IPS DF 19.7 (cell line): ENCODE measurements around the gene ILDR1.
"Not testable (repeated sequence)": the region's sequence is repeated elsewhere in the genome, so short reads cannot be mapped to it uniquely, and the experiment has no call there.

Experiments used
- DNase-seq: peaks from one replicate; pipeline ENCODE4 v3.0.0-alpha.2; 2013; ENCODE audit warnings: low read depth, low spot score

Gene ILDR1

GRCh38 chr3:122021811-122022401 is at the start of gene ILDR1:
Gene ILDR1, minus strand, starts transcription at chr3:122022247. Its CDS starts 170 bp downstream, at chr3:122022077.
- no peak for DNase-seq

DNA sequence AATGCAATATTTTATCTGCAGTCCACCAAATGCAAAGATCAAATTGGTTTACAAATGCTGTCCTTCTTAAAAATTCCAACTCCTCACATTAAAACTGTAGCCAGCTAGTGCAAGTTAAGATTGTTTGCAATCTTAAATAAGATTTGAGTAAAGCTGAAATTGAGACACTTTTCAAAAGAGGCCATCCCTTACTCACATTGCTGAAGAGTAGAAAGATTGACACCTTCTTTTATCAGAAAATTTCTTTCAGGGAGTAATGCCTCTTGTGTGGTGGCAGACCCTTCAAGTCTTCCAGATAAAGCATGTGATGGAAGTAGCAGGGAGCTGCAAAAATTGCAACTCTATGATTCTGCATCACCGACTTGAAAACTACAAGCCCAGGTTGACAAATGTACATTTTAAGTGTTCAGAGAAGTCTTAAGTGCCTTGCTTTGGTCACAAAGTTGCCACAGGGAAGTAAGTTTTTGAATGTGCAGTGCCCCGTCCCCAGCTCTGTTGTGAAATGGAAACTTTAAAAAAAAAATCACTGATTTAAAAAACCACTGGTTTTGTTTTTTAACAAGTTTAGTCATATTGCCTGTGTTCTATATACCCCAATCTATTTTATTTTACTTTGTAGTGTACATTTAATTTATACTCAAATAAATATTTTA is 45.7 kb upstream of the ILDR1 start:
- DNase-seq = no peak

- DNase-seq = no peak
Measured at GRCh38 chr3:122067214-122067550, 45.1 kb upstream of the ILDR1 start.

DNA sequence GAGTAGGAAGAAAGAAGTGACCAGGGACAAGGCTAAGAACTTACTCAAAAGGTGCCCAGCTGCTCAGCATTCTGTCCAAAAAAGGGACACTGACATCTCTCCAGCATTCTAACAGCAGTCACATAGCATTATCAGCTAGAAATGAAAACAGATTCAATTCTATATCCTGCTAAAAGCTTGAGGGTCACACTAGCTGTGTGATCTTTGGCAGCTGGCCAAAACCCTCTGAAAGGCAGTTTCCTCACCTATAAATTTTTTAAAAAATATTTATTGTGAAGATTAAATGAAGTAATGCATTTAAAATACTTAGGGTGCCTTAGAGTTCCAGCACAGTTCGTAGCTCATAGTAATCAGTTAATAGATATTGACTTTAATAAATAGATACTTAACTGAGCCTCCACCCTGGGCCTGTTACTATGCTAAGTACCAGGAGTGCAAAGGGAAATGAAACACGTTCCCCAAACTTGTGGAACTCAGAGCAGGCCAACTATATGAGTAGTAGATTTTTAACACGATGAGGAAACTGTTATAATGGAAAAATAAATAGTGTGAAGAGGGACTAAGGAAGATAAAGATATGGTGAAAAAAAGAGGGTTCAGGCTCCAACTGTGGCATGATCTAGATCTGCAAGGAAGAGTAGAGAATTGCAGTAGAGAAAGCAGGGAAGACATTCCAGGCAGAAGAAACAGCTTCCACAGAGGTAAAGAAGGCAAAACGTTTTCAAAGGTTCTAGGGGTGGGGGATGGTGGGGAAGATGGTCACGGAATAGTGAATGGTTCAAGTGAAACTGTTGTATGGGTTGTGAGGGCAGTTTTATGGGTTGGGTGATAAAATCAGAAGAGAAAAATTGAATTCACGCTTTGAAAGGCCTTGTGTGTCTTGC is 44.5 kb upstream of the ILDR1 start:
- no peak for DNase-seq

GRCh38 chr3:122064326-122064725 is 42.3 kb upstream of the ILDR1 start:
- no peak for DNase-seq

DNA sequence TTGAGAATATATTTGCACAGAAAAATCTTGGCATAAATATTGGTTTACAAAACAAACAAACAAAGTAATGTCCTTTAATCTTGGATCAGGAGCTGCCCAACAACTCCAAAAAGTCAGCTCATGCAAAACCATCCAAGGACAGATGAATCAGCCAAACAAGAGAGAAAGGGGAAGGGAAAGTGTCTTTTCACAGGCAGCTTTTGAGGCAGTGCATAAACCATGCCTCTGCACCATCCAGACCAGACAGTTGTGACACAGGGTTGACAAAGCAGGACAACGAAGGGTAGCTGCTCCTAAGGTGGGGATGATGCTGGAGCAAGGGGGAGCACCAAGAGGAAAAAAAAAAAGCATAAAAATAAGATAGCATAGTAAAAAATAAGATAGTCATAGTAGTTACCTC is 41.9 kb upstream of the ILDR1 start:
- no peak for DNase-seq

DNA sequence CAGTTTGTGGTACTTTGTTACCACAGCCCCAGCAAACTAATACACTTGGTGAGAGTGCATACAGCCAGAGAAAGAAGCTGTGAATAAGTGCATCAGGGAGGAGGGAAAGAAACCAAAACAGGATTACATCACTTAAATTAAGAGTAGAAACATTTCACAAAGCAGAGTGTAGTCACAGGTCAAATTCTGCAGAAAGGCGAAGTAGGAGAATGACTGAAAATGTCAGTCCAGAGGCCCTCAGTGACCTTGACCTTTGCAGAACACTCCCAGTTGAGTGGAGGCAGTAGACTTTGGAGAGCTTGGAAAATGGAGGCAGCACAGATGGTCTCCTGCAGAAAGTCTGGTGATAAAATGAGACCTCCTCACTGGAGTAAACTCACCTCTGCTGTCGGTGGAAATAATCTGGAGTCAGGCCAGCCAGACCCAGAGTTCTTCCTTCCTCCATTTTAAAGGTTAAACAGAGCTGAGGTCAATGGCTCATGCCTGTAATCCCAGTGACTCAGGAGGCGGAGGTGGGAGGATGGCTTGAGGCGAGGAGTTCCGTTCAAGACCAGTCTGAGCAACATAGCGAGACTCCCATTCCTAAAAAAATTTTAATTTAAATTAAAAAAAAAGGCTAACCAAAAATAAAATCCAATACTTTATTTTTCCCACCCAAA is 38.1 kb upstream of the ILDR1 start:
- no peak for DNase-seq

- DNase-seq = no peak
Measured at GRCh38 chr3:122058294-122058693, 36.2 kb upstream of the ILDR1 start.

- DNase-seq = no peak
Measured at GRCh38 chr3:122057671-122058070, 35.6 kb upstream of the ILDR1 start.

DNA sequence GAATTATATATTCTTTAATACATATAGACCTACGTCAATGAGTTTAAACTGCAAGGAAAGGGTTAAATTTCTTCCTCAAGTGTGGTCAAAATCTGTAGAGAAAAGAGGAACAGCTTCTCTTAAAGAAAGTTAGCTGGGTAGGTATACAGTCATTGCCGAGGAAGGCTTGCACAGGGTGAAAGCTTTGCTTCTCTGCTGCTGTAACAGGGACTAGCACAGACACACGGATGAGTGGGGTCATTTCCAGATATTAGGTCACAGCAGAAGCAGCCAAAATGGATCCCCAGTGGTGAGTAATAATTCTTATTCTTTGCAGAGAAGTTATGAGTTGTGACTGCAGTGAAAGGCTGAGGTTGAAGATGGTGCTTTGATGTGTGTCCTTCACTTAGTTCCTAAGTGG is 33.2 kb upstream of the ILDR1 start, which contains the start of gene CD86:
CD86 (plus strand) TSS at position 148 of the 400 bp plus-strand sequence; CDS start at position 276, 128 bp downstream.
- no peak for DNase-seq

GRCh38 chr3:122052968-122053367 is 30.9 kb upstream of the ILDR1 start:
- no peak for DNase-seq

DNA sequence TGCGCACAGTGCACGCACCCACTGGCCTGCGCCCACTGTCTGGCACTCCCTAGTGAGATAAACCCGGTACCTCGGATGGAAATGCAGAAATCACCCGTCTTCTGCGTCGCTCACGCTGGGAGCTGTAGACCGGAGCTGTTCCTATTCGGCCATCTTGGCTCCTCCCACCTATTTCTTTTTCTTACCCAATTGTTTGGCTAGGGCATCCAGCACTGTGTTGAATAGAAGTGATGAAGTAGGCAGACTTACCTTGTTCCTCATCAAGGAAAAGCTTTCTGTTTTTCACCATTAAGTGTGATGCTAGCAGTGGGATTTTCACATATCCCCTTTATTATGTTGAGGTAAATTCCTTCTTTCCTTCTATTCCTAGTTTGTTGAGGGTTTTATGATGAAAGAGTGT is 25.7 kb upstream of the ILDR1 start:
- DNase-seq = not testable (repeated sequence)

DNA sequence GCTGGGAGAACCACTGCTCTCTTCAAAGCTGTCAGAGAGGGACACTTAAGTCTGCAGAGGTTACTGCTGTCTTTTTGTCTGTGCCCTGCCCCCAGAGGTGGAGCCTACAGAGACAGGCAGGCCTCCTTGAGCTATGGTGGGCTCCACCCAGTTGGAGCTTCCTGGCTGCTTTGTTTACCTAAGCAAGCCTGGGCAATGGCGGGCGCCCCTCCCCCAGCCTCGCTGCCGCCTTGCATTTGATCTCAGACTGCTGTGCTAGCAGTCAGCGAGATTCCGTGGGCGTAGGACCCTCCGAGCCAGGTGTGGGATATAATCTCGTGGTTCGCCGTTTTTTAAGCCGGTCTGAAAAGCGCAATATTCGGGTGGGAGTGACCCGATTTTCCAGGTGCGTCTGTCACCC is 25.2 kb upstream of the ILDR1 start:
- DNase-seq = not testable (repeated sequence)

- no peak for DNase-seq
Measured at GRCh38 chr3:122033023-122033422, 11.0 kb upstream of the ILDR1 start.

GRCh38 chr3:122032531-122032930 is 10.5 kb upstream of the ILDR1 start:
- DNase-seq = no peak

- no peak for DNase-seq
Measured at GRCh38 chr3:122031123-122031468, 9.0 kb upstream of the ILDR1 start.

DNA sequence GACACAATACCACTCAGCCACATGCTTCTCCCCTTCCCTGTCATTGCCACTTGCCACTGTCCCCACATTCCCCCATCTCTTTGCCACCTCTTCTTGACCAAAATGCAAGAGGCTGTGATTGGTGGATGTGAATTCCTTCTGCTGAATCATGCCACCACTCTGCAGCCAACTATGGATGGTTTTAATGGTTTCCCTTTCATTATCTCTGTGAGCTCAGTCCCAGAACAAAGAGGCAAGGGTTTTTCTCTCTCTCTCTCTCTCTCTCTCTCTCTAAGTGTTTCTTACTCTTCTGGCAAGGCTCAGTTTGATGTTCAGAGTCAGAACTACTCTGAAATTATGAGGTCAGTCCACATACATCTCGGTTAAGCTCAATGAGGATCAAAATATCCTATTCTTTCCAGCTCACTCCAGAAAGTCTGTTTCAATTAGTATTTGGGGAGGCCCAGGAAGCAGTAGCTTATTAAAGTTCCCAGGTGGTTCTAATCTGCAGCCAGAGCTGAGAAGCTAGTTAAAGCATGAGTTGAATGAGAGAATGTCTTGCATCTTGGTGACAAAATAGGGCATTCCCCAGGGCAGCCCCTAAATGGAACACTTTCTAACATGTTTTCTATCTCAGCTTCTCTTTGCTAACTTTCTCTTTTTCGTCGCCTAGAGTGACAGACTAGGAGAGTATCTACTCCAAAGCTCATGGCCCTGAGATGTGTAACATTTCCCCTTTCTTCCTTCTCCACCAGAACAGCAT is 8.5 kb upstream of the ILDR1 start:
- DNase-seq = no peak

GRCh38 chr3:122025296-122025695 is 3.2 kb upstream of the ILDR1 start:
- no peak for DNase-seq

DNA sequence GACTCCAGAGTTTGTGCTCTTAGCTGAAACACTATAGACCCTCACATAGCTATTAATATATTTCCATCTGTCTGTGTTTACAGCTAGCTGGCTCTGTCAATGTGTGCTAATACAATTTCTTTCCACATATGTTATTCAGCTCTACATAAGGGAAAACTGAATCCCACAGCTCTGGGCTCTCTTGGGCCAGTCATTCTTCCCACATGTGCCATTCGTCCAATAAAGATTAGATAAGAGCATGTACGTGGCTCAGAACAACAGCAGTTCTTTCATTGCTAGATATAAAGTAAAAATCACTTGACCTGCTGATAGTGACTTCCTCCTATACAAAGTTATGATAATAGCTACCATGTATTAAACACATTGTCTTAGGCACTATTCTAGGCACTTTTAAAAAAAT is 2.8 kb upstream of the ILDR1 start:
- DNase-seq = no peak

DNA sequence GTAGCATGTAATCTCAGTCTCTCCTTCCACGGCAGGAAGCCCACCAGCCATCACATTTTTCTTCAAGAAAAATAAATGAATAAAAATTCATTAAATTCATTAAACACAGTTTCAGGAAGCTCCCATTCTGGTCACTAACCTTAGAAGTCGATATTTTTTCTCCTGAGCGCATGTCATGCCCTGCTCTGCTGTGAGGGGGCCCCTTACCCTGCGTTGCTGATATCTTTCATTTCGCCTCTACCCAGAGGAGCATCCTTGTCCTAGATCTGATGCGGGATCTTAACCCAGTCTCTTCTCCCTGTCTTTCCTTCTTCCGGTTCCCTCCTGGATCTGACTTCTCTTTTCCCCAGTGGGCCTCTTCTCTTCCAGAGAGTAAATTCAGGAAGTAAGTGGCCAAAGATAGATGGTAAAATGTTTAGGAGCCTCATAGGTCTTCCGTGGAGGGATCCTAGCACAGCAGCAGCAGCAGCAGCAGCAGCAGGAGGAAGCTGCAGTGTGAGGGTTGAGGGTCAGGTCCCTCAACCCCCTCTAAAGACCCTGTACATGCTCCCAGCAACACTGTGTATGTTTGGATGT is 1.4 kb upstream of the ILDR1 start:
- no peak for DNase-seq

DNA sequence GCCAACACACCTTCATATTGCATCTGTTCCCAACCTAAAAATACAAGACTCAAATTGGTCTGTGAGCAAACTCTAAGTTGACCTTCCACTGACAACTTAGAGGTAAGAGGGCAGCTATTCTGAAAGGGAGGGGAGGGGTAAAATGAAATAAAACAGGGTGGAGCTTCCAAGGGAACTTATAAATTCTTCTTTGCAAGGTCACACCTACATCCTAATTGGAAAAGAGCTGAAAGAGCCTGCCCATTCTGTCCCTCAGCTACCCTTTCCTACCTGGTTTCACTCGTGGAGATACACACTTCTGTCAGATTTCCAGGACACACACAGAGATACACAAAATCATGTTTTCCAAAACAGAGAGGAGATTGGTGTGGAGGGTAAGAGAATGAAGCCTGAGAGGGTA is 1.0 kb downstream of the ILDR1 start:
- DNase-seq = no peak
